Measurements from ENCODE around the gene USF3. TPM values are rescaled to one million over a fixed set of nuclear protein-coding genes. Genes with fewer than 3 reads are reported as not detected.
A peak's percentile ranks its signal among the peaks of the same experiment; 100 is the strongest.

USF3 gene
- total and polyA plus RNA-seq, 7 donors: 3.5 to 21.9 (median 10.7) TPM

- no peak for DNase-seq
- H3K36me3 ChIP-seq: no peaks in the 10 kb centered on the region
- H3K4me3 ChIP-seq: no peak overlapping the region
- no peaks in the 10 kb centered on the region for H3K9me3 ChIP-seq
- H3K27me3 ChIP-seq: no peaks in the 10 kb centered on the region
- WGBS, 2 donors: 91% methylated on average over 6 of the region's 6 CpGs
- TF ChIP-seq, protein P1, sequence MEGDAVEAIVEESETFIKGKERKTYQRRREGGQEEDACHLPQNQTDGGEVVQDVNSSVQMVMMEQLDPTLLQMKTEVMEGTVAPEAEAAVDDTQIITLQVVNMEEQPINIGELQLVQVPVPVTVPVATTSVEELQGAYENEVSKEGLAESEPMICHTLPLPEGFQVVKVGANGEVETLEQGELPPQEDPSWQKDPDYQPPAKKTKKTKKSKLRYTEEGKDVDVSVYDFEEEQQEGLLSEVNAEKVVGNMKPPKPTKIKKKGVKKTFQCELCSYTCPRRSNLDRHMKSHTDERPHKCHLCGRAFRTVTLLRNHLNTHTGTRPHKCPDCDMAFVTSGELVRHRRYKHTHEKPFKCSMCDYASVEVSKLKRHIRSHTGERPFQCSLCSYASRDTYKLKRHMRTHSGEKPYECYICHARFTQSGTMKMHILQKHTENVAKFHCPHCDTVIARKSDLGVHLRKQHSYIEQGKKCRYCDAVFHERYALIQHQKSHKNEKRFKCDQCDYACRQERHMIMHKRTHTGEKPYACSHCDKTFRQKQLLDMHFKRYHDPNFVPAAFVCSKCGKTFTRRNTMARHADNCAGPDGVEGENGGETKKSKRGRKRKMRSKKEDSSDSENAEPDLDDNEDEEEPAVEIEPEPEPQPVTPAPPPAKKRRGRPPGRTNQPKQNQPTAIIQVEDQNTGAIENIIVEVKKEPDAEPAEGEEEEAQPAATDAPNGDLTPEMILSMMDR (IDR thresholded peaks at IDR 0.05): no peak
- TF ChIP-seq POLR2A (IDR thresholded peaks at IDR 0.05): no peak
- TF ChIP-seq POLR2AphosphoS5 (IDR thresholded peaks at IDR 0.05): peak in 2 of 4 donors; percentile 21 to 50
- peak in 2 of 4 donors; percentile 17 to 35 for TF ChIP-seq EP300 (IDR thresholded peaks at IDR 0.05)
- H3K27ac ChIP-seq: peak overlapping the region in 2 of 4 donors; percentile 1 to 63
- intact Hi-C loops (cut with DNase I): loop anchor here (5.0 kb wide), 3 partner anchors 51 to 131 kb away; no protein-coding TSS in a partner anchor
- H3K4me1 ChIP-seq: peaks cover 0 to 45% (median 24%) of the 10 kb centered on the region in 4 donors
Observed at GRCh38 chr3:113628788-113629187, 67.7 kb downstream of the USF3 start.

DNA sequence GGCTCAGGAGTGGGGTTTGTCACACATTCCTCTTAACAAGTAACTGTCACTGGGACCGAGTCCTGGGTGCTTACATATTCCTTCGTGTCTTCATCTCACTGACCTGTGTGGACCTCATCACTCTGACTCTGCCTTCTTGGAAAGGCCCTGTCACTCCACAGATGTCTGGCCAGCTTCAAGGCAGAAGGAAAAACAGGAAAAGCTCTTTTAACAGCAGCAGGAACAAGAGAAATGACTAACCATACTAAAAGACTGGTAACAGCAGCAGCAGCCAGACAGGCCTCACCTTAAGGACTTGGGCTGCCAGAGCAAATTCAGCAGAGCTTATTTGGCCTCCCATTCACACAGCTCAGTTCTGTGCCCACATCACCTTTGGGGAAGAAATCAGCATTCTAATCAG lies 68.1 kb downstream of the USF3 start:
- TF ChIP-seq, protein P1 (IDR thresholded peaks at IDR 0.05): no peak
- TF ChIP-seq POLR2A (IDR thresholded peaks at IDR 0.05) (no peak), EP300 (IDR thresholded peaks at IDR 0.05) (no peak), POLR2AphosphoS5 (IDR thresholded peaks at IDR 0.05) (no peak)
- Histone ChIP-seq H3K9me3 (no peaks in the 10 kb centered on the region), H3K27me3 (no peaks in the 10 kb centered on the region), H3K27ac (peak overlapping the region in 2 of 4 donors; percentile 1 to 63), H3K4me3 (no peak overlapping the region), H3K36me3 (no peaks in the 10 kb centered on the region), H3K4me1 (peaks cover 0 to 45% (median 24%) of the 10 kb centered on the region in 4 donors)
- WGBS, 2 donors: 96 to 97% methylated on average over 2 of the region's 2 CpGs
- no peak for DNase-seq
- intact Hi-C loops (cut with DNase I): loop anchor here (5.0 kb wide), 3 partner anchors 51 to 131 kb away; no protein-coding TSS in a partner anchor

DNA sequence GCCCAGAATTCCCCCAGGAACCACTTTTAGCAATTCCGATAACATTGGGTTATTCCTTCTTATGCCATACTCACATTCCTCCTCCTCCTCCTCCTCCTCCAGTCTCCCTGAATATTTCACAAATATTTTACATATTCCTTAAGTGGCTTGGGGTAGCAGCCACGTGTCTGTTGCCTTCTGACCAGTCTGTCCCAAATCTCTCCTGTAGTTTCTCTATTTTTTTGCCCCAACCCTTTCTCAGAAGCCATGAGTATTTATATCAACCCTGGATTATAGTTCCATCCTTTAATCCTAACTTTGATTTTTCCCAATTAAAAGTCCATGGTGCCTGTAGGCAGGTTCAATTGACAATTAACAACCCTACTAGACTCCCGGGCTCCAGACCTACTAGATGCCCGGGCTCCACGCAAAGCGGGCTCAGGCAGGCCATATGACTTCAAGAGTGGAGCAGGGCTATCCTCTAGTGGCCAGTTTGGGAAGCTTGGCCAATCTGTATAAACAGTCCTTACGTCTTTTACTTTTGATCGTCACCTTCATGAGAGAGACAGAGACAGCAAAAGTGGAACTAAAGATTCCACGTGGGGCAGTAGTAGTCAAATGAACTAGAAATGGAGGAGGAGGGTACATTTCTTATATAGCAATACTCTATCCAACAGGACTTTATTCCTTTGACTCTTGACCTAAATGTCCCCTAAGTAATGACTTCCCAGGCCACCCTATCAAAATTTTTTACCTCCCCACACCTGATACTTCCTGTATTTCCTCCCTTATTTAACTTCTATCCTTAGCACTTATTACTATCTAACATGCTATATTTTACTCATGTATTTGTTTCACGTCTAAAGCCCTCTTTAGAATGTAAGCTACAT lies 69.7 kb downstream of the USF3 start:
- intact Hi-C loops (cut with DNase I): loop anchor here (1.0 to 5.0 kb wide), 4 partner anchors 49 to 575 kb away; no protein-coding TSS in a partner anchor
- DNase-seq: peak; percentile 82
- peak overlapping the region in 1 of 4 donors; percentile 4 for H3K27ac ChIP-seq
- no peaks in the 10 kb centered on the region for H3K9me3 ChIP-seq
- TF ChIP-seq, protein P1 (IDR thresholded peaks at IDR 0.05): peak; percentile 84 to 90 (median 88)
- TF ChIP-seq EP300 (IDR thresholded peaks at IDR 0.05): no peak
- TF ChIP-seq POLR2A (IDR thresholded peaks at IDR 0.05): no peak
- H3K36me3 ChIP-seq: no peaks in the 10 kb centered on the region
- WGBS, 2 donors: 26 to 38% methylated on average over 10 of the region's 10 CpGs
- peak overlapping the region in 2 of 4 donors; percentile 4 to 16 for H3K4me3 ChIP-seq
- no peaks in the 10 kb centered on the region for H3K27me3 ChIP-seq
- H3K4me1 ChIP-seq: peaks cover 0 to 45% (median 24%) of the 10 kb centered on the region in 4 donors

DNA sequence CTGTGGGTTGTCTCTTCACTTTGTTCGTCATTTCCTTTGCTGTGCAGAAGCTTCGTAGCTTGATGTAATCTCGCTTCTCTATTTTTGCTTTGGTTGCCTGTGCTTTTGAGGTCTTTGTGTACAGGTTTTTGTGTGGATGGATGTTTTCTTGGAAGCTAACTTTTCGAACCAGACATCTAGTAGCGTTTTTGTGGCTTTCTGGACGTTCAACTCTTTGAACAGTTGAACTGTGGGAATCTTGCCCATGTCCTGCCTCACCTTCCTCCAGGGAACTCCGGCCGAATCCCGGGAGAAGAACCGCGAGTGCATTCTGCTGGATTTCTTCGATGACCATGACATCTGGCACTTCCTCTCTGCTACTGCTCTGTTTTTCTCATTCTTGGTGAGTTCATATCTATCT lies 70.6 kb downstream of the USF3 start:
- TF ChIP-seq EP300 (IDR thresholded peaks at IDR 0.05): no peak
- TF ChIP-seq POLR2AphosphoS5 (IDR thresholded peaks at IDR 0.05): peak in 2 of 4 donors; percentile 10 to 42
- no peaks in the 10 kb centered on the region for H3K36me3 ChIP-seq
- H3K27me3 ChIP-seq: no peaks in the 10 kb centered on the region
- intact Hi-C loops (cut with DNase I): loop anchor here (5.0 kb wide), 3 partner anchors 49 to 129 kb away; no protein-coding TSS in a partner anchor
- H3K4me3 ChIP-seq: peak overlapping the region in 1 of 4 donors; percentile 13
- no peak for DNase-seq
- H3K4me1 ChIP-seq: peaks cover 0 to 41% (median 24%) of the 10 kb centered on the region in 4 donors
- H3K9me3 ChIP-seq: no peaks in the 10 kb centered on the region
- 68 to 85% methylated on average over 12 of the region's 12 CpGs for WGBS, 2 donors
- H3K27ac ChIP-seq: no peak overlapping the region

GRCh38 chr3:113623811-113624210 lies 72.6 kb downstream of the USF3 start:
- no peak overlapping the region for H3K4me3 ChIP-seq
- intact Hi-C loops (cut with DNase I): no loop called here

More at GRCh38 chr3:113623811-113624210, 72.6 kb downstream of the USF3 start:
- Histone ChIP-seq H3K9me3 (no peaks in the 10 kb centered on the region), H3K36me3 (no peaks in the 10 kb centered on the region), H3K4me1 (peaks cover 0 to 21% (median 16%) of the 10 kb centered on the region in 4 donors), H3K27ac (no peak overlapping the region), H3K27me3 (no peaks in the 10 kb centered on the region)
- TF ChIP-seq EP300 (IDR thresholded peaks at IDR 0.05): no peak
- TF ChIP-seq, protein P1 (IDR thresholded peaks at IDR 0.05): no peak
- no peak for TF ChIP-seq POLR2A (IDR thresholded peaks at IDR 0.05)
- TF ChIP-seq POLR2AphosphoS5 (IDR thresholded peaks at IDR 0.05): no peak
- DNase-seq: no peak
- WGBS, 2 donors: 96% methylated on average over 7 of the region's 7 CpGs
